ENCODE data around the gene PRKAA1.

PRKAA1 gene
- long read RNA-seq, full-length matches to known transcripts: 28 of 39 reads
- long read RNA-seq, partial matches to known transcripts: 3 of 39 reads
- long read RNA-seq, other reads (novel, unspliced or antisense): 8 of 39 reads

GRCh38 chr5:40798012-40798800, at the start of gene PRKAA1:
Gene PRKAA1, minus strand, starts transcription at chr5:40798374. Its CDS starts 185 bp downstream, at chr5:40798189.
- TF ChIP-seq POLR2AphosphoS5 (IDR thresholded peaks at IDR 0.05; ENCODE audit: low read depth): no peak
- no peak for TF ChIP-seq CTCF (IDR thresholded peaks at IDR 0.05; ENCODE audit: insufficient read depth, low read length)
- no peak for TF ChIP-seq SPI1 (IDR thresholded peaks at IDR 0.05; ENCODE audit: borderline replicate concordance, low read depth)
- TF ChIP-seq REST (IDR thresholded peaks at IDR 0.05; ENCODE audit: insufficient replicate concordance, low read depth): no peak
- no peak for TF ChIP-seq GABPA (IDR thresholded peaks at IDR 0.05; ENCODE audit: low read depth)
- peak within 1 kb of the TSS; percentile 78 for H3K27ac ChIP-seq (replicated peaks)
- peak; percentile 80 for DNase-seq (ENCODE audit: low read depth in 1 of 2, low spot score in 1 of 2)
- H3K4me3 ChIP-seq (replicated peaks; ENCODE audit: insufficient read depth, low read length): peak within 1 kb of the TSS; percentile 73
- no peaks in the 10 kb centered on the region for H3K27me3 ChIP-seq (ENCODE audit: insufficient read depth, poor library complexity, severe bottlenecking)

- no peaks in the 10 kb centered on the region for H3K27me3 ChIP-seq (ENCODE audit: insufficient read depth, poor library complexity, severe bottlenecking)
- H3K27ac ChIP-seq (replicated peaks): no peak overlapping the region
- no peak for TF ChIP-seq SPI1 (IDR thresholded peaks at IDR 0.05; ENCODE audit: borderline replicate concordance, low read depth)
- TF ChIP-seq POLR2AphosphoS5 (IDR thresholded peaks at IDR 0.05; ENCODE audit: low read depth): no peak
- no peak for TF ChIP-seq REST (IDR thresholded peaks at IDR 0.05; ENCODE audit: insufficient replicate concordance, low read depth)
- no peak for TF ChIP-seq GABPA (IDR thresholded peaks at IDR 0.05; ENCODE audit: low read depth)
- TF ChIP-seq CTCF (IDR thresholded peaks at IDR 0.05; ENCODE audit: insufficient read depth, low read length): no peak
- no peak for DNase-seq (ENCODE audit: low read depth in 1 of 2, low spot score in 1 of 2)
- no peak overlapping the region for H3K4me3 ChIP-seq (replicated peaks; ENCODE audit: insufficient read depth, low read length)
These were observed 49.4 kb upstream of the PRKAA1 start for GRCh38 chr5:40847525-40847924.

- no peak for DNase-seq (ENCODE audit: low read depth in 1 of 2, low spot score in 1 of 2)
- Histone ChIP-seq H3K27me3 (ENCODE audit: insufficient read depth, poor library complexity, severe bottlenecking) (no peaks in the 10 kb centered on the region), H3K4me3 (replicated peaks; ENCODE audit: insufficient read depth, low read length) (no peak overlapping the region), H3K27ac (replicated peaks) (no peak overlapping the region)
- TF ChIP-seq SPI1 (IDR thresholded peaks at IDR 0.05; ENCODE audit: borderline replicate concordance, low read depth) (no peak), POLR2AphosphoS5 (IDR thresholded peaks at IDR 0.05; ENCODE audit: low read depth) (no peak), CTCF (IDR thresholded peaks at IDR 0.05; ENCODE audit: insufficient read depth, low read length) (no peak), GABPA (IDR thresholded peaks at IDR 0.05; ENCODE audit: low read depth) (no peak), REST (IDR thresholded peaks at IDR 0.05; ENCODE audit: insufficient replicate concordance, low read depth) (no peak)
These were observed 48.2 kb upstream of the PRKAA1 start for GRCh38 chr5:40846371-40846770.
